Activated T-cell treated with anti-CD3 and anti-CD28 coated beads for 24 hours (primary cell): ENCODE results near the gene TMEM255B.

Experiments used
- DNase-seq: peaks from one replicate; pipeline ENCODE4 v3.0.0-alpha.2; 2020; ENCODE audit warnings: low read depth

The TMEM255B gene

GRCh38 chr13:113804017-113804702, 45.1 kb downstream of the TMEM255B start:
- DNase-seq = no peak

GRCh38 chr13:113804703-113805430, 45.8 kb downstream of the TMEM255B start:
- DNase-seq = no peak

GRCh38 chr13:113805431-113806103, 46.5 kb downstream of the TMEM255B start:
- DNase-seq = no peak

GRCh38 chr13:113806104-113806471, 47.1 kb downstream of the TMEM255B start:
- no peak for DNase-seq

GRCh38 chr13:113806526-113806925, 47.5 kb downstream of the TMEM255B start:
- no peak for DNase-seq

- no peak for DNase-seq
Measured at GRCh38 chr13:113808058-113808834, 49.2 kb downstream of the TMEM255B start.

- DNase-seq = no peak
Measured at GRCh38 chr13:113809934-113810333, 50.9 kb downstream of the TMEM255B start.

- DNase-seq = no peak
Measured at GRCh38 chr13:113810640-113811039, 51.6 kb downstream of the TMEM255B start.

GRCh38 chr13:113811081-113811928, 52.3 kb downstream of the TMEM255B start:
- DNase-seq = no peak

- no peak for DNase-seq
Measured at GRCh38 chr13:113812178-113813040, 53.4 kb downstream of the TMEM255B start.

GRCh38 chr13:113813070-113813748, 54.2 kb downstream of the TMEM255B start:
- no peak for DNase-seq

GRCh38 chr13:113813749-113814434, 54.9 kb downstream of the TMEM255B start:
- DNase-seq = no peak

- DNase-seq = no peak
Measured at GRCh38 chr13:113814435-113814821, 55.4 kb downstream of the TMEM255B start.

- DNase-seq = peak; percentile 23
Measured at GRCh38 chr13:113815151-113816058, 56.4 kb downstream of the TMEM255B start.

- no peak for DNase-seq
Measured at GRCh38 chr13:113816254-113816929, 57.4 kb downstream of the TMEM255B start.

GRCh38 chr13:113816946-113817859, 58.2 kb downstream of the TMEM255B start:
- peak; percentile 78 for DNase-seq
